ENCODE measurements around the gene ECI2.
A peak's percentile ranks its signal among the peaks of the same experiment; 100 is the strongest.
"Not testable (repeated sequence)": the region's sequence is repeated elsewhere in the genome, so short reads cannot be mapped to it uniquely, and the experiment has no call there.

ECI2 gene

GRCh38 chr6:4091941-4092340 lies 43.4 kb downstream of the ECI2 start:
- FAIRE-seq (no peak), DNase-seq (ENCODE audit: insufficient read length) (no peak)
- no peak for TF ChIP-seq POLR2AphosphoS5 (IDR thresholded peaks at IDR 0.05; ENCODE audit: low read depth, low read length)
- no peak for TF ChIP-seq POLR2A (IDR thresholded peaks at IDR 0.05; ENCODE audit: low read depth, low read length)
- TF ChIP-seq TAF1 (IDR thresholded peaks at IDR 0.05; ENCODE audit: borderline replicate concordance, low read depth, low read length): no peak

- DNase-seq (ENCODE audit: insufficient read length); FAIRE-seq: not testable (repeated sequence)
Observed at GRCh38 chr6:4090043-4090442, 45.3 kb downstream of the ECI2 start.

- no peak for TF ChIP-seq TAF1 (IDR thresholded peaks at IDR 0.05; ENCODE audit: borderline replicate concordance, low read depth, low read length)
- TF ChIP-seq POLR2A (IDR thresholded peaks at IDR 0.05; ENCODE audit: low read depth, low read length): no peak
- TF ChIP-seq POLR2AphosphoS5 (IDR thresholded peaks at IDR 0.05; ENCODE audit: low read depth, low read length): no peak
- DNase-seq (ENCODE audit: insufficient read length): no peak
- no peak for FAIRE-seq
Observed at GRCh38 chr6:4088704-4089103, 46.7 kb downstream of the ECI2 start.

GRCh38 chr6:4085332-4085700 lies 50.1 kb downstream of the ECI2 start:
- TF ChIP-seq POLR2A (IDR thresholded peaks at IDR 0.05; ENCODE audit: low read depth, low read length): no peak
- TF ChIP-seq TAF1 (IDR thresholded peaks at IDR 0.05; ENCODE audit: borderline replicate concordance, low read depth, low read length): no peak
- TF ChIP-seq POLR2AphosphoS5 (IDR thresholded peaks at IDR 0.05; ENCODE audit: low read depth, low read length): no peak
- DNase-seq (ENCODE audit: insufficient read length) (no peak), FAIRE-seq (no peak)

- no peak for TF ChIP-seq TAF1 (IDR thresholded peaks at IDR 0.05; ENCODE audit: borderline replicate concordance, low read depth, low read length)
- FAIRE-seq: no peak
- DNase-seq (ENCODE audit: insufficient read length): no peak
Observed at GRCh38 chr6:4084444-4085331, 50.7 kb downstream of the ECI2 start.

GRCh38 chr6:4078691-4079471 lies 56.5 kb downstream of the ECI2 start, which contains the start of gene FAM217A:
Gene FAM217A (minus strand): TSS chr6:4079137. CDS start chr6:4077414, 1,723 bp downstream.
- DNase-seq (ENCODE audit: insufficient read length): no peak
- TF ChIP-seq POLR2A (IDR thresholded peaks at IDR 0.05; ENCODE audit: low read depth, low read length) (no peak), POLR2AphosphoS5 (IDR thresholded peaks at IDR 0.05; ENCODE audit: low read depth, low read length) (no peak), TAF1 (IDR thresholded peaks at IDR 0.05; ENCODE audit: borderline replicate concordance, low read depth, low read length) (no peak)
- no peak for FAIRE-seq

- TF ChIP-seq TAF1 (IDR thresholded peaks at IDR 0.05; ENCODE audit: borderline replicate concordance, low read depth, low read length): no peak
- no peak for TF ChIP-seq POLR2A (IDR thresholded peaks at IDR 0.05; ENCODE audit: low read depth, low read length)
- TF ChIP-seq POLR2AphosphoS5 (IDR thresholded peaks at IDR 0.05; ENCODE audit: low read depth, low read length): no peak
- no peak for FAIRE-seq
Observed at GRCh38 chr6:4074478-4075235, 60.7 kb downstream of the ECI2 start.

GRCh38 chr6:4071330-4071729 lies 64.0 kb downstream of the ECI2 start:
- TF ChIP-seq POLR2AphosphoS5 (IDR thresholded peaks at IDR 0.05; ENCODE audit: low read depth, low read length): no peak
- TF ChIP-seq POLR2A (IDR thresholded peaks at IDR 0.05; ENCODE audit: low read depth, low read length): no peak
- no peak for TF ChIP-seq TAF1 (IDR thresholded peaks at IDR 0.05; ENCODE audit: borderline replicate concordance, low read depth, low read length)
- FAIRE-seq (no peak), DNase-seq (ENCODE audit: insufficient read length) (no peak)

More at GRCh38 chr6:4074478-4075235, 60.7 kb downstream of the ECI2 start:
- no peak for DNase-seq (ENCODE audit: insufficient read length)

- DNase-seq (ENCODE audit: insufficient read length): no peak
- no peak for TF ChIP-seq TAF1 (IDR thresholded peaks at IDR 0.05; ENCODE audit: borderline replicate concordance, low read depth, low read length)
- no peak for TF ChIP-seq POLR2A (IDR thresholded peaks at IDR 0.05; ENCODE audit: low read depth, low read length)
- no peak for TF ChIP-seq POLR2AphosphoS5 (IDR thresholded peaks at IDR 0.05; ENCODE audit: low read depth, low read length)
- FAIRE-seq: no peak
Observed at GRCh38 chr6:4069199-4069598, 66.2 kb downstream of the ECI2 start.

- DNase-seq (ENCODE audit: insufficient read length) (no peak), FAIRE-seq (no peak)
- TF ChIP-seq POLR2AphosphoS5 (IDR thresholded peaks at IDR 0.05; ENCODE audit: low read depth, low read length): no peak
- no peak for TF ChIP-seq POLR2A (IDR thresholded peaks at IDR 0.05; ENCODE audit: low read depth, low read length)
- no peak for TF ChIP-seq TAF1 (IDR thresholded peaks at IDR 0.05; ENCODE audit: borderline replicate concordance, low read depth, low read length)
Observed at GRCh38 chr6:4067673-4068072, 67.7 kb downstream of the ECI2 start.

GRCh38 chr6:4066029-4066755 lies 69.2 kb downstream of the ECI2 start:
- DNase-seq (ENCODE audit: insufficient read length) (no peak), FAIRE-seq (no peak)
- TF ChIP-seq POLR2AphosphoS5 (IDR thresholded peaks at IDR 0.05; ENCODE audit: low read depth, low read length) (peak; percentile 64), TAF1 (IDR thresholded peaks at IDR 0.05; ENCODE audit: borderline replicate concordance, low read depth, low read length) (no peak), POLR2A (IDR thresholded peaks at IDR 0.05; ENCODE audit: low read depth, low read length) (peak; percentile 44)

Measured in GM12892 (cell line).